Loucy (cell line): ENCODE measurements around the gene STC2.

Experiments used
- H2AFZ ChIP-seq: fragments of 200-600 bp; sonication (generic); 2 replicates; pipeline ENCODE4 v1.6.0; 2016; ENCODE audit warnings: antibody characterized with exemption, mild to moderate bottlenecking, low read length, moderate library complexity
- H3F3A ChIP-seq: fragments of 200-600 bp; 2 replicates; pipeline ENCODE4 v1.6.0; 2016; ENCODE audit warnings: antibody characterized with exemption, low read depth, mild to moderate bottlenecking
- H3K27me3 ChIP-seq: fragments of 200-600 bp; sonication (generic); 2 replicates; pipeline ENCODE4 v1.6.1; 2014; ENCODE audit warnings: low read length, mild to moderate bottlenecking; ENCODE audit not compliant: insufficient read depth, poor library complexity, severe bottlenecking
- H3K36me3 ChIP-seq: fragments of 200-600 bp; sonication (generic); 2 replicates; pipeline ENCODE4 v1.6.1; 2016; ENCODE audit warnings: low read length; ENCODE audit not compliant: insufficient read depth
- H3K4me1 ChIP-seq: fragments of 200-600 bp; sonication (generic); 2 replicates; pipeline ENCODE4 v1.5.1; 2014; ENCODE audit warnings: low read length, mild to moderate bottlenecking; ENCODE audit not compliant: insufficient read depth, poor library complexity, severe bottlenecking
- H3K4me2 ChIP-seq: fragments of 200-600 bp; sonication (generic); 2 replicates; pipeline ENCODE4 v1.6.0; 2014; ENCODE audit warnings: antibody characterized with exemption, low read length, low read depth, mild to moderate bottlenecking; ENCODE audit not compliant: poor library complexity, severe bottlenecking
- H3K4me3 ChIP-seq: fragments of 200-600 bp; sonication (generic); 2 replicates; pipeline ENCODE4 v1.5.1; 2014; ENCODE audit warnings: low read length, mild to moderate bottlenecking, mixed read lengths; ENCODE audit not compliant: poor library complexity, severe bottlenecking
- H3K79me2 ChIP-seq: fragments of 200-600 bp; sonication (generic); 2 replicates; pipeline ENCODE4 v1.6.1; 2014; ENCODE audit warnings: low read length; ENCODE audit not compliant: insufficient read depth
- H3K9ac ChIP-seq: fragments of 200-600 bp; sonication (generic); 2 replicates; pipeline ENCODE4 v1.6.0; 2014; ENCODE audit warnings: mild to moderate bottlenecking, low read depth, low read length, moderate library complexity; ENCODE audit not compliant: poor library complexity, severe bottlenecking
- H3K9me2 ChIP-seq: fragments of 200-600 bp; sonication (generic); replicated peaks from 2 replicates; pipeline ENCODE4 v1.6.1; 2016; ENCODE audit warnings: low read depth, low read length, mixed read lengths
- H3K9me3 ChIP-seq: fragments of 200-600 bp; sonication (generic); 2 replicates; pipeline ENCODE4 v1.6.1; 2014; ENCODE audit warnings: mild to moderate bottlenecking, antibody characterized with exemption, low read length, low read depth; ENCODE audit not compliant: insufficient read depth
- H4K20me1 ChIP-seq: fragments of 200-600 bp; sonication (generic); 2 replicates; pipeline ENCODE4 v1.6.0; 2014; ENCODE audit warnings: antibody characterized with exemption, low read length, mild to moderate bottlenecking; ENCODE audit not compliant: insufficient read depth, poor library complexity, severe bottlenecking
- CTCF ChIP-seq: fragments of 200-600 bp; sonication (generic); conservative IDR thresholded peaks from 2 replicates; pipeline ENCODE4 v1.5.1; 2014; ENCODE audit warnings: mild to moderate bottlenecking, antibody characterized with exemption, low read length
- EZH2phosphoT487 ChIP-seq: fragments of 200-600 bp; IDR thresholded peaks from 2 replicates; pipeline ENCODE4 v1.6.1; 2018; ENCODE audit warnings: antibody characterized with exemption, mild to moderate bottlenecking, moderate library complexity, borderline replicate concordance

The STC2 gene

GRCh38 chr5:173302546-173303155 lies 25.6 kb downstream of the STC2 start:
- Histone ChIP-seq H3K36me3 (no peaks in the 10 kb centered on the region), H3K4me1 (no peaks in the 10 kb centered on the region), H2AFZ (no peak overlapping the region), H3K4me3 (no peak overlapping the region), H3K9ac (no peak overlapping the region), H4K20me1 (no peaks in the 10 kb centered on the region), H3K27me3 (no peaks in the 10 kb centered on the region), H3K79me2 (no peaks in the 10 kb centered on the region), H3K4me2 (no peak overlapping the region), H3K9me3 (no peaks in the 10 kb centered on the region), H3K9me2 (no peaks in the 10 kb centered on the region), H3F3A (no peaks in the 10 kb centered on the region)
- no peak for TF ChIP-seq CTCF
- TF ChIP-seq EZH2phosphoT487, result no peak

GRCh38 chr5:173301695-173302545 lies 26.3 kb downstream of the STC2 start:
- TF ChIP-seq CTCF (no peak), EZH2phosphoT487 (no peak)
- H3K4me2 ChIP-seq, result no peak overlapping the region
- no peaks in the 10 kb centered on the region for H3K79me2 ChIP-seq
- no peaks in the 10 kb centered on the region for H3K27me3 ChIP-seq
- no peaks in the 10 kb centered on the region for H3K9me2 ChIP-seq
- H3F3A ChIP-seq, result no peaks in the 10 kb centered on the region
- H3K36me3 ChIP-seq, result no peaks in the 10 kb centered on the region
- H4K20me1 ChIP-seq, result no peaks in the 10 kb centered on the region
- H3K9ac ChIP-seq, result no peak overlapping the region
- no peak overlapping the region for H3K4me3 ChIP-seq
- no peak overlapping the region for H2AFZ ChIP-seq
- no peaks in the 10 kb centered on the region for H3K4me1 ChIP-seq
- no peaks in the 10 kb centered on the region for H3K9me3 ChIP-seq

GRCh38 chr5:173300389-173301047 lies 27.7 kb downstream of the STC2 start:
- no peak overlapping the region for H3K4me2 ChIP-seq
- H3K4me1 ChIP-seq, result no peaks in the 10 kb centered on the region
- H3K79me2 ChIP-seq, result no peaks in the 10 kb centered on the region
- no peaks in the 10 kb centered on the region for H3F3A ChIP-seq
- H3K36me3 ChIP-seq, result no peaks in the 10 kb centered on the region
- no peaks in the 10 kb centered on the region for H3K9me2 ChIP-seq
- H3K27me3 ChIP-seq, result no peaks in the 10 kb centered on the region
- H2AFZ ChIP-seq, result no peak overlapping the region
- H3K4me3 ChIP-seq, result no peak overlapping the region
- no peaks in the 10 kb centered on the region for H3K9me3 ChIP-seq
- TF ChIP-seq EZH2phosphoT487 (no peak), CTCF (no peak)
- H3K9ac ChIP-seq, result no peak overlapping the region
- no peaks in the 10 kb centered on the region for H4K20me1 ChIP-seq
